ENCODE data around the gene DCDC2C.

GRCh38 chr2:3705782-3706181 is 2.4 kb downstream of the DCDC2C start:
- TF ChIP-seq CTCF (IDR thresholded peaks at IDR 0.05 in 8 of 11, conservative IDR thresholded peaks at IDR 0.05 in 3 of 11), result no peak
- no peak for TF ChIP-seq POLR2A (IDR thresholded peaks at IDR 0.05)

Data from spleen (tissue), 7 donors.